ENCODE data around the gene MARCHF5.

DNA sequence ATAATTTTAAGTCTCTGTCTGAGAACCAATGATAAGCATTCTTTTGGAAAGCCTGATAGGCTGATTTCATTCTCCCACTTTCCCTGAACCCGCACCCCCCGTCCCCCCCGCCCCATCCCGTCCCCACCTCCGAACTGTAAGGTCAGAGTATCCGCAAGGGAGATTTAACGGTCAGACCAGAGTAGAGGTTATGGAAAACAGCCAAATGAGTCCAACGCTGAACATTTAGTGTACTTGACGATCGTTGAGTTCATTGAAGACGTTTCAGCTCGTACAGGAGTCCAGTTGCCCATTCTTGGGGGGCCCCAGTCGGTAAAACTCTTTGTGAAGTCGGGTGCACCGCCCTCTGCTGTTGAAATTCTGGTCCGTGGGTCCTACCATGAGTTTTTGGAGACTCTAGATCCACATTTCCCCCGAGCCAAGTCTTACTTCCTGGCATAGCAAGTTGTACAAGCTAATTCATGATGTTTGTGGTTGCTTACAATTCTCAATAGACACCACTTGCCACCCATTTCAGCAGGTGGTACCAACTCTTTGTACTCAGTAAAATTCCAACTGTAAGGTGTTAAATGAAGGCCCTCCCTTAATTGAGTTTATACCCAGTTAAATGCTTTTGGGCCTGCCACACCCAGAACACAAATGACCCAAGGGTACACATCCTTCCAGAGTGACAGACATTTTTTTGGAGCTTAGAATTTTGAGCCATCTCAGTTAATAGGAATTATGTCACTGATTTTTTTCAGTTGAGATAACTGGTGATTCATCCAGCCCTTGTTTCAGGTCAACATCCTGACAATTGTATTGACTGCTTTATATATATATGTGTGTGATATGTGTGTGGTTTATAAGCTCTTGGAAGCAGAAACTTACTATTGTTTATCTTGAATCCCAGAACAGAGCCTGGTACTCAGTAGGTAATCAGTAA, 1.2 kb downstream of the MARCHF5 start:
- TF ChIP-seq, protein P1, sequence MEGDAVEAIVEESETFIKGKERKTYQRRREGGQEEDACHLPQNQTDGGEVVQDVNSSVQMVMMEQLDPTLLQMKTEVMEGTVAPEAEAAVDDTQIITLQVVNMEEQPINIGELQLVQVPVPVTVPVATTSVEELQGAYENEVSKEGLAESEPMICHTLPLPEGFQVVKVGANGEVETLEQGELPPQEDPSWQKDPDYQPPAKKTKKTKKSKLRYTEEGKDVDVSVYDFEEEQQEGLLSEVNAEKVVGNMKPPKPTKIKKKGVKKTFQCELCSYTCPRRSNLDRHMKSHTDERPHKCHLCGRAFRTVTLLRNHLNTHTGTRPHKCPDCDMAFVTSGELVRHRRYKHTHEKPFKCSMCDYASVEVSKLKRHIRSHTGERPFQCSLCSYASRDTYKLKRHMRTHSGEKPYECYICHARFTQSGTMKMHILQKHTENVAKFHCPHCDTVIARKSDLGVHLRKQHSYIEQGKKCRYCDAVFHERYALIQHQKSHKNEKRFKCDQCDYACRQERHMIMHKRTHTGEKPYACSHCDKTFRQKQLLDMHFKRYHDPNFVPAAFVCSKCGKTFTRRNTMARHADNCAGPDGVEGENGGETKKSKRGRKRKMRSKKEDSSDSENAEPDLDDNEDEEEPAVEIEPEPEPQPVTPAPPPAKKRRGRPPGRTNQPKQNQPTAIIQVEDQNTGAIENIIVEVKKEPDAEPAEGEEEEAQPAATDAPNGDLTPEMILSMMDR (IDR thresholded peaks at IDR 0.05), result 0 out of 2 replicates have a peak, but pooled peaks have one; percentile 23
- TF ChIP-seq FOXP1 (CRISPR knock-in tag; IDR thresholded peaks at IDR 0.05; ENCODE audit: borderline replicate concordance) (no peak), NFE2L1 (CRISPR knock-in tag; IDR thresholded peaks at IDR 0.05) (no peak)
